ENCODE data around the gene MAP7D2.

The MAP7D2 gene

GRCh38 chrX:20116087-20116576 is 575 bp downstream of the MAP7D2 start:
- in situ Hi-C loops (cut with HindIII; ENCODE audit: low sequenced_read_pairs): no loop called here

- in situ Hi-C loops (cut with HindIII; ENCODE audit: low sequenced_read_pairs): no loop called here
These were observed 4.5 kb downstream of the MAP7D2 start for GRCh38 chrX:20112022-20112774.

DNA sequence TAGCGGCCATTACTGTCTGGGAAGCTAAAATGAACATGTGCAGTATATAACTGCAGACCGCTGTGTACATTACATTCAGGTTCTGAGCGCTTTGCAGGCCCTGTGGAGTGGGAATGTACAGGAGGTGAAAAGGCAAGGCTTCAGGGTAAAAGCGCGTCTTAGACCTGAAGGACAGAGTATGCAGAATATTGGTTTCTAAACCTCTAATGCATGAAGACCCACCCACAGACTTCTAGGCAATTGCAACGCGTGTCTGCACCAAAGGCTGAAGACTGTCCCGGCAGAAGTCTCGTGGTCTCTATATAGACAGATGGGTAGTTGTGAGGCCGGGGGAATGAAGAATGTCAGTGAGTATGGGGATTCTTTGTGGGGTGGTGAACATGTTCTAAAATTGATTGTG is 5.4 kb downstream of the MAP7D2 start:
- in situ Hi-C loops (cut with HindIII; ENCODE audit: low sequenced_read_pairs): no loop called here

- in situ Hi-C loops (cut with HindIII; ENCODE audit: low sequenced_read_pairs): no loop called here
These were observed 14.6 kb downstream of the MAP7D2 start for GRCh38 chrX:20101934-20102581.

- in situ Hi-C loops (cut with HindIII; ENCODE audit: low sequenced_read_pairs): no loop called here
These were observed 25.2 kb downstream of the MAP7D2 start for GRCh38 chrX:20091499-20091898.

DNA sequence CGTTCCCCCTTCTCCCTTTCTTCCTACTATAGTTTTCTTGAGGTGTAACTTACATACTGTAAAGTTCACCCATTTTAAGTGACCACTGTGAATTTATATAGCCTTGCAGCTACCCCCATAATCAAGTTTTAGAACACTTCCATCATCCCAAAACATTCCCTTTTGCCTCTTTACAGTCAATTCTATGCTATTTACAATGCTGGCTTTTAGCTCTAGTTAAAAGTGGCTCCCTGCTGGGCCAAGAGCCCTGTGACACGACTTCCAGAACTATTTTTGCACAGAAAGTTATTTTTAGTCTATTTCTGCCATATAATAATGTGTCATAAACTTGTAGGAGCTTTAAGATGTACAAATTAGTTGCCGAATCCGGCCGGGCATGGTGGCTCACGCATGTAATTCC is 26.9 kb downstream of the MAP7D2 start:
- in situ Hi-C loops (cut with HindIII; ENCODE audit: low sequenced_read_pairs): no loop called here

DNA sequence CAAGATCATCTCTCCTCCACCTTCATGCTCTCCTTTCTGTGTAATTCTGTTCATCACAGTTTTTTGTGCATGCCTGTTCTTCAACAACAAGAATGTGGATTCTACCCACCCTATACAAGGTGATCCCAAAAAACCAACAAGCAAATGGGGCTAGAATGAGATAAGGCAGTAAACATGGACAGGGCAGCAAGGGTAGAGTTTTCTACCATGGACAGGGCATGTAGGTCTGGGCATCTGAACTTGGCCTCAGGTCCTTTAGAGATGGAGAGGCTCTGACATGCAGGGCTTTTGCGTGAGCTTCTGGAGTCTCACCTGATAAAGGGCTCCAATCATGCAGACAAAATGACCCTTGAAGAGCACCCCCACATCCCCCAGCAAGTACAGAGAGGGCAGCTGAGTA is 36.4 kb downstream of the MAP7D2 start:
- in situ Hi-C loops (cut with HindIII; ENCODE audit: low sequenced_read_pairs): no loop called here

GRCh38 chrX:20071511-20072079 is 45.1 kb downstream of the MAP7D2 start:
- in situ Hi-C loops (cut with HindIII; ENCODE audit: low sequenced_read_pairs): no loop called here

- in situ Hi-C loops (cut with HindIII; ENCODE audit: low sequenced_read_pairs): no loop called here
These were observed 48.8 kb downstream of the MAP7D2 start for GRCh38 chrX:20067709-20068561.

- in situ Hi-C loops (cut with HindIII; ENCODE audit: low sequenced_read_pairs): no loop called here
These were observed 49.6 kb downstream of the MAP7D2 start for GRCh38 chrX:20066968-20067708.

DNA sequence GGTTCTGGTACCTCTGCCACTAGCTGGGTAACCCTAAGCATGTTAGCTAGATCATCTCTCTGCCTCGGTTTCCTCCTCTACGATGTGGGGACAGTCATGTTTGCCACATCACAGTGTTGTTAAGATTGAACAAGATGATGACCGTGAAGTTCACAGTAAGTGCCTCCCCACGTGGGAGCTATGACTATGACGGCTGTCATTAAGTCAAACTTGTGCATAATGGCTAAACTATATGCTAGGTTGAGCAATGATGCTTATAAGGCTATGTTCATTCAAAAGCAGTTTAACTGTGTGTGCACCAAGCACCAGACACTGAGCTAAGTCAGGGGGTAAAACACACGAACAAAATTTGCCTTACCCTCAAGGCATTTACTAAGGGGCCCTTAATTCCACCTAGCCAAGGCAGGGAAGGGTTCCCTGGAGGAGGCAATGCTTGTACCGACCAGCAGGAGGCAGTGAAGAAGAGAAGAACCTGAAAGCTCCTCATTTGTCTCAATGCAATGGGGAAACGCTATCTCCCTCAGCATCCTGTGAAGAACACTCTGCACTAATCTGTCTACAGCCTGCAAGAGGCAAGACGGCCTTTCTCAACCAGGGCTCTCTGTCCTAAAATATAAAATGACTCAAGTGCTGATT is 52.9 kb downstream of the MAP7D2 start:
- in situ Hi-C loops (cut with HindIII; ENCODE audit: low sequenced_read_pairs): no loop called here

GRCh38 chrX:20063153-20063552 is 53.6 kb downstream of the MAP7D2 start:
- in situ Hi-C loops (cut with HindIII; ENCODE audit: low sequenced_read_pairs): no loop called here

DNA sequence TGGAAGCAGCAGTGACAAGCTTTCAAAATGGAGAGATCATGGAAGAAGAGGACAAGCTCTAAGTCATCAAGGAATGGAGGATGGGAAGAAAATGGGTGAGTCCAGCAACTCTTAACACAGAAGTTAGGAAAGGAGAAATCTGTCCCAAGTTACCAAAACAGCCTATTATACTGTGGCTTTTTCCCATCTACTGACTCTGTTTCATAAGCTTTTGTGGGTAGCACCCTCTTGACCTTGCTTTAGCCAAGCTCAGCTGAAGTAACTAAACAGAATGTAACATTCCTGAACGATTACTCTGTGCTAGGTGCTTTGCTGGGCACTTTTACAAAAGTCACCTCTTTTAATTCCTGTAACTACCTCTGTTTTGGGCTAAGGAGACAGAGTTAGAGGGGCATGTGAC is 54.9 kb downstream of the MAP7D2 start:
- in situ Hi-C loops (cut with HindIII; ENCODE audit: low sequenced_read_pairs): no loop called here

- in situ Hi-C loops (cut with HindIII; ENCODE audit: low sequenced_read_pairs): no loop called here
These were observed 55.6 kb downstream of the MAP7D2 start for GRCh38 chrX:20060961-20061748.

DNA sequence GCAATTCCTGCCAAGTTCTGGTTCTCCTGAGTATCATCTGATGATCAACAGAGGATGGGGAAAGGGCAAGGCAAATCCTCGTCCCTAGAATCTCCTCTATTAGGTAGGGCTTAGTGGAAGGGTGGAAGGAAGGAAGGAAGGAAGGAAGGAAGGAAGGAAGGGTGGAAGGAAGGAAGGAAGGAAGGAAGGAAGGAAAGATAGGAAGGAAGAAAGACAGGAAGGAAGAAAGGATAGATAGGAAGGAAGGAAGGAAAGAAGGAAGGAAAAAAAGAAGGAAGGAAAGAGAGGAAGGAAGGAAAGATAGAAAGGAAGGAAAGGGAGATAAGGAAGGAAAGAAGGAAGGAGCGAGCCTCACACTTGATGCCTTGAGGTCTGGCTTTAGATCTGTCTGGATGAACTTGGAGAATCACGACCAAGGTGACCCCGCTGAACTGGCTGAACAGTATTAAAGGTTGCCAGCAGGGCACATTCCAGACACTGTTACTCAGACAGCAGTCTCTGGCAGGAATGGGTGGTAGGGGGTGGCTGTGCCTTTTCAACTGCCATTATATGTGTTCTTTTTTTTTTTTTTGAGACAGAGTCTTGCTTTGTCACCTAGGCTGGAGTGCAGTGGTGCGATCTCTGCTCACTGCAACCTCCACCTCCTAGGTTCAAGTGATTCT is 57.1 kb downstream of the MAP7D2 start:
- in situ Hi-C loops (cut with HindIII; ENCODE audit: low sequenced_read_pairs): no loop called here

DNA sequence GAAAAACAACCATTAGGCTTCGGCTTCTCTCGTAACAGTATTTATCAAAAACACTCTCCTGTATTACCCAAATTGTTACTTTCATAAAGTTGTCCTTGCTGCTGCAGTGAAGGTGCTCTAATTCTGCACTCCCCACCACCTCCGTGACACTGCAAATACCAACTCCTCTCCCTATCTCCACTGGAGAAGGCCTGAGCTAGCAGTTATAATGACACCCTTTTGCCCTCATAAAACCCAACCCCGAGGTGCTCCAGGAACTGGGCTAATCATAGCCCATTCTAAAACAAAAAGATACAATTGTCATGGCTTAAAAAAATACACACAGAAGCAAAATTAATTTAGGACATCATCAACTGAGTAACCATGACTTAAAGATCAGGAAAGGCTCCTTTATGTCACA is 59.2 kb downstream of the MAP7D2 start:
- in situ Hi-C loops (cut with HindIII; ENCODE audit: low sequenced_read_pairs): no loop called here

GRCh38 chrX:20056704-20057103 is 60.0 kb downstream of the MAP7D2 start:
- in situ Hi-C loops (cut with HindIII; ENCODE audit: low sequenced_read_pairs): no loop called here

DNA sequence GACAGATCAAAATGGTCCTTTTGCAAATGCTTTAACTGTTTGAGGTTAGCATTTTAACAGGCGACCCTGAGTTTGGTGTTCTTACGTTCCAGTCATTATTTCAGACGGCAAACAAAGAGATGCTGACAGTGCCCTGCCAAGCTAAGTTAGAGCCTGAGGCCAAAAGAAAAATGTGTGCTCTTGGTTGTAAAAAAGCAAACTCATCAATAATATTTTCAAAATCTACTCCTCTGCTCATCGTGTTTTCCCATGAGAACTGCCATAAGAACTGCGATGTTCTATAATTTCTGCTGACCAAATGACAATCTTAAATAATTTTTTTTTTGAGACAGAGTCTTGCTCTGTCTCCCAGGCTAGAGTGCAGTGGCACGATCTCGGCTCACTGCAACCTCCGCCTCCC is 63.2 kb downstream of the MAP7D2 start:
- in situ Hi-C loops (cut with HindIII; ENCODE audit: low sequenced_read_pairs): no loop called here

DNA sequence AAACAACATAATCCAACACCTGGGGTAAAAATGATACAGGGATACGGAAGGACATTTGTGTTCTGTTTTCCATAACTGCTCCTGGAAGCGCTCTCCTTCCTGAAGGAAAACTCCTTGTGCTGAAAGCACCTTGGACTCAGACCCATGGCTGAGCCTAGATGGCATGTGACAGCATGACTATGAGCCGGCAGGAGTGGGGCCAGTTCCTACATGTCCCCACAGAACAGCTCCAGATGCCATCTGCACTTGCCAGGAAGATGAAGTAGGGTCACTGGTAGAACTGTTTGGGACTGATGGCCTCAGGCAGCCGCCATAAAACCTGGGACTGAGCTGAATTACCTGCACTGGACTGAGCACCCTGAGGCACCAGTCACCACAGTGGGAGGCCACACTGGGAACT is 69.8 kb downstream of the MAP7D2 start:
- in situ Hi-C loops (cut with HindIII; ENCODE audit: low sequenced_read_pairs): no loop called here
